Central memory CD8-positive, alpha-beta T cell (primary cell): ENCODE data around the gene TPST1.
"Not testable (repeated sequence)": the region's sequence is repeated elsewhere in the genome, so short reads cannot be mapped to it uniquely, and the experiment has no call there.

Source experiments
- ATAC-seq: fragments of 150-1000 bp; cut with Tn5 transposase; replicated peaks from 2 replicates; pipeline ENCODE4 v1.10.0; 2022; ENCODE audit warnings: mild to moderate bottlenecking, moderate FRiP score, moderate number of reproducible peaks; ENCODE audit not compliant: poor library complexity, severe bottlenecking; ENCODE audit errors: extremely low read depth
- DNase-seq, 2 donors: peaks; one replicate each; pipeline ENCODE4 v3.0.0; 2021; ENCODE audit warnings: low spot score in 2 of 2
- H3K27ac Mint-ChIP-seq: one replicate; pipeline ENCODE4 v1.8.0; 2022; ENCODE audit warnings: low read depth, mild to moderate bottlenecking, moderate library complexity, mixed read lengths
- H3K27me3 Mint-ChIP-seq: one replicate; pipeline ENCODE4 v1.8.0; 2022; ENCODE audit warnings: mixed read lengths
- H3K36me3 Mint-ChIP-seq: one replicate; pipeline ENCODE4 v1.8.0; 2022; ENCODE audit warnings: mild to moderate bottlenecking, moderate library complexity, mixed read lengths; ENCODE audit not compliant: insufficient read depth
- H3K4me1 Mint-ChIP-seq: one replicate; pipeline ENCODE4 v1.8.0; 2022; ENCODE audit warnings: mixed read lengths
- H3K4me3 Mint-ChIP-seq: one replicate; pipeline ENCODE4 v1.8.0; 2022; ENCODE audit warnings: mild to moderate bottlenecking, moderate library complexity, mixed read lengths
- H3K9me3 Mint-ChIP-seq: one replicate; pipeline ENCODE4 v1.8.0; 2022; ENCODE audit warnings: mixed read lengths

Gene TPST1

DNA sequence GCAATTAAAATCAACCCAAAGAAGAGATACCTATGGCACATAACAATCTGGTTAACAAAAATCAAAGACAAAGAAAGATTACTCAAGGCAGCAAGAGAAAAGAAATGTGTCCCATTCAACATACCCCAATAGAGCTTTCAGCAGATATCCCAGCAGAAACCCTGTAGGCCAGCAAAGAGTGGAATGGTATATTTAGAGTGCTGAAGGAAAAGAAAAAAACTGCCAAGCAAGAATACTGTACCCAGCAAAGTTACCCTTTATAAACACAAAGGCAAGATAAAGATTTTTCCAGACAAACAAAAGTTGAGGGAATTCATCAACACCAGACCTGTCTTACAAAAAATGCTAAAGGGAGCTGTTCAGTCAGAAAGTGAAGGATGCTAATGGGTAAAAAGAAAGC is 131.6 kb downstream of the TPST1 start:
- Mint-ChIP-seq H3K9me3 (peaks cover 15% of the 10 kb centered on the region), H3K4me1 (no peaks in the 10 kb centered on the region), H3K27me3 (peaks cover 25% of the 10 kb centered on the region), H3K4me3 (no peak overlapping the region), H3K36me3 (no peaks in the 10 kb centered on the region), H3K27ac (no peak overlapping the region)
- ATAC-seq (no peak), DNase-seq (no peak)

DNA sequence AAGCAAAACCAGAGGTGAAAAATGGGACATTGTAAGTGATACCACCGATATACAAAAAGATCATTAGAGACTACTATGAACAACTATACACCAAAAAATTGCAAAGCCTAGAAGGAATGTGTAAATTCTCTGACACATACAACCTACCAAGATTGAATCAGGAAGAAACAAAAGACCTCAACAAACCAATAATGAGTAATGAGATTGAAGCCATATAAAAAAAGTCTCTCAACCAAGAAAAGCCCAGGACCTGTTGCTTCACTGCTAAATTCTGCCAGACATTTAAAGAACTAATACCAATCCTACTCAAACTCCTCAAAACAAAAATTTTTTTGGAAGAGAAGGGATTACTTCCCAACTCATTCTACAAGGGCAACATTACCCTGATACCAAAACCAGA is 134.0 kb downstream of the TPST1 start:
- DNase-seq (no peak), ATAC-seq (no peak)
- H3K4me3 Mint-ChIP-seq: no peak overlapping the region
- peaks cover 2% of the 10 kb centered on the region for H3K36me3 Mint-ChIP-seq
- H3K9me3 Mint-ChIP-seq: peaks cover 15% of the 10 kb centered on the region
- peaks cover 2% of the 10 kb centered on the region for H3K27me3 Mint-ChIP-seq
- H3K4me1 Mint-ChIP-seq: no peaks in the 10 kb centered on the region
- H3K27ac Mint-ChIP-seq: no peak overlapping the region

DNA sequence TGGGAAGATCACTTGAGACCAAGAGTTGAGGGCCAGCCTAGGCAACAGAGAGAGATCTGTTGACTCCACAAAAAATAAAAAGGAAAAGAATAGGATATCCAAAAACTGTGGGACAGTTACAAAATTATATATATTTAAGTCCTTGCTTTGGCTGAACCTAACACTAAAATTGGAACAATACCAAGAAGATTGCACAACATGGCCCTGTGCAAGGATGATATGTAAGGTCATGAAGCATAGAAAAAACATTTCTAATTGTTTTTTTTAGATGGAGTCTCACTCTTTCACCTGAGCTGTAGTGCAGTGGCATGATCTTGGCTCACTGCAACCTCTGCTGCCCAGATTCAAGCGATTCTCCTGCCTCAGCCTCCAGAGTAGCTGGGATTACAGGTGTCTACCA is 139.0 kb downstream of the TPST1 start:
- peaks cover 2% of the 10 kb centered on the region for H3K36me3 Mint-ChIP-seq
- no peak for ATAC-seq
- no peak overlapping the region for H3K4me3 Mint-ChIP-seq
- DNase-seq: no peak
- no peaks in the 10 kb centered on the region for H3K9me3 Mint-ChIP-seq
- H3K4me1 Mint-ChIP-seq: no peaks in the 10 kb centered on the region
- H3K27ac Mint-ChIP-seq: no peak overlapping the region
- H3K27me3 Mint-ChIP-seq: peaks cover 7% of the 10 kb centered on the region

DNA sequence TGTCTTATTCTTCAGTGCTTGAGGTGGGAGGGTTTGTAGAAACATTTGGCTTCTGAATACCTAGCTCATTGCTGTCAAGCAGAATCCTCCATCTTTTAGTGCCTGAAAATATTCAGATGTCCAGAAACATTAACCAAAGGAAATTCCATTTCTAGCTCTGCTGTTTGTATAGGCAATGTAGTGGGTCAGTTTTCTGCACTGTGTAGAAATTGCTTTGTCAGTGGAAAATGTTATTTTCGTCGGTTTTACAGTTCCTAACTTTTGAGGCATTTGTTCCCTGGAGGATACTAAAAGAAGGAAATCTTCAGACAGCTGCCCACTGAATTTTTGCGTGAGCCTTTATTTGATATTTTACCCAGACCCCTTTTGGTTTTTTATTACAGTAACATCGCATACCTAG is 143.4 kb downstream of the TPST1 start:
- no peak overlapping the region for H3K4me3 Mint-ChIP-seq
- H3K4me1 Mint-ChIP-seq: no peaks in the 10 kb centered on the region
- no peaks in the 10 kb centered on the region for H3K9me3 Mint-ChIP-seq
- H3K36me3 Mint-ChIP-seq: peaks cover 2% of the 10 kb centered on the region
- no peak overlapping the region for H3K27ac Mint-ChIP-seq
- no peak for DNase-seq
- peaks cover 43% of the 10 kb centered on the region for H3K27me3 Mint-ChIP-seq
- no peak for ATAC-seq

DNA sequence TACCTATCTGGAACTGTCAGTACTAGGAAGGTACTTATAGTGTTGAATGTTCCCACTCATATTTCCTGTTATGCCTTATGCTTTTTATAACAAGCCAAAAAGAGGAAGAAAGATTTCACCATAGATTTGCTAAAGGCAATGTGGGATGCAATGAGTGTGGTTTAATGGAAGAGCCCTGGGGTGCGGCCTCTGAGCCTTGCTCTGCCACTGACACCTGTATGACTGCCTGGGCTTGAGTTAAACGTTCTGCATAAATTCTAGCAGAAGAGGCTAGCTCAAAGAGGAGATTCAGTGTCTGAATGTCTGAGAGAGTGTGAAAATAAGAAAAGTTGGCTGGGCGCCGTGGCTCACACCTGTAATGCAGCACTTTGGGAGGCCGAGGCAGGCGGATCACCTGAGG is 143.8 kb downstream of the TPST1 start:
- H3K4me3 Mint-ChIP-seq: no peak overlapping the region

DNA sequence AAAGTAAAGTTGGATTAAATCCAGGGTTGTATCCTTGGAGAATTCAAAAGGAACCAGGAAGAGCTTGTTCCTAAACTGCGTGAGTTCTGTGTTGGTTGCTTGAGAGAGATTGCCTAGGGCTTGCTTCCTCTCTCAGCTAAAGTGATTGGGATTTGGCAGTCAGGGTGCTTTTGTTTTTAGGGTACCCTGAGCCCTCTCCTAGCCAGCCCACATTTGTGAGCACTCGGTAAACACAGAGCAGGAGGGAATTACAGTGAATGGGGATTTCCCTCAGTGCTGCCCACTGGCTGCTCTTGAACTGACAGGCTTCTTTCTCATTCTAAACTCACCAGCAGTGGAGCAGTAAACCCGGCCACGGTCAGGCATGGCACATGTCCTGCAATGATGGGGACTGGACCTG is 146.9 kb downstream of the TPST1 start:
- Mint-ChIP-seq H3K27me3 (peaks cover 51% of the 10 kb centered on the region), H3K36me3 (no peaks in the 10 kb centered on the region), H3K4me3 (no peak overlapping the region), H3K27ac (no peak overlapping the region), H3K9me3 (no peaks in the 10 kb centered on the region), H3K4me1 (no peaks in the 10 kb centered on the region)
- no peak for DNase-seq
- no peak for ATAC-seq

More for the DNA sequence above, 143.8 kb downstream of the TPST1 start:
- no peaks in the 10 kb centered on the region for H3K4me1 Mint-ChIP-seq
- H3K36me3 Mint-ChIP-seq: no peaks in the 10 kb centered on the region
- no peak for DNase-seq
- no peak overlapping the region for H3K27ac Mint-ChIP-seq
- peaks cover 43% of the 10 kb centered on the region for H3K27me3 Mint-ChIP-seq
- no peak for ATAC-seq
- no peaks in the 10 kb centered on the region for H3K9me3 Mint-ChIP-seq

DNA sequence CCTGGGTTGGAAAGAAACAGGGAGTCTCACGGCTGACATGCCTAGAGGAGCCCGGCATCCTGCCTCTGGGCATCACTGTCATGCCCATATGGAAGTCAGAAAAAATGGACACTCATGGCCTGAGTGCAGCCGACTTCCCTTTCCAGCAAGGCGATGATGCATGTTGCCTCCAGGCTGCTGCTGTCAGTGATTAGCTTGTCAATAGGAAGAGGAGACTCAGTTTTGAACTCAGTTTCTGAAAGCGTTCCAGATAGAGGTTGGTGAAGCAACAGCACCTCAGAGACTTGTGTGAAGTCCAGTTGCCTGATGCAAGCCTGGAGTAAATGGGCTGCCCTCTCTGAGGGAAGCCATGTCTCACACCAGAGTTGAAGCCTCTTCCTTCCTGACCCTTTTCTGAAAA is 148.4 kb downstream of the TPST1 start:
- Mint-ChIP-seq H3K27ac (no peak overlapping the region), H3K4me1 (no peaks in the 10 kb centered on the region), H3K4me3 (no peak overlapping the region), H3K9me3 (no peaks in the 10 kb centered on the region), H3K27me3 (peaks cover 51% of the 10 kb centered on the region), H3K36me3 (no peaks in the 10 kb centered on the region)
- ATAC-seq (no peak), DNase-seq (no peak)

DNA sequence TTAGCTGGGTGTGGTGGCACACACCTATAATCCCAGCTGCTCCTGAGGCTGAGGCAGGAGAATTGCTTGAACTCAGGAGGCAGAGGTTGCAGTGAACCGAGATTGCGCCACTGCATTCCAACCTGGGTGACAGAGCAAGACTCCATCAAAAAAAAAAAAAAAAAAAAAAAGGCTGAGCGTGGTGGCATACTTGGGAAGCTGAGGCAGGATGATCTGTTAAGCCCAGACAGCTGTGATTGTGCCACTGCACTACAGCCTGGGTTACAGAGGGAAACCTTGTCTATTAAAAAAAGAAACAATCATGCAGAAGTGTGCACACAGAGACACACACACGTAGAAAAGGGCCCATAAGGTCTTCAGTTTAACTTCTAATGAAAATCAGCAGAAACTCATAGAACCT is 150.6 kb downstream of the TPST1 start:
- Mint-ChIP-seq H3K27me3 (peaks cover 30% of the 10 kb centered on the region), H3K36me3 (no peaks in the 10 kb centered on the region), H3K9me3 (no peaks in the 10 kb centered on the region), H3K4me1 (no peaks in the 10 kb centered on the region), H3K4me3 (no peak overlapping the region), H3K27ac (no peak overlapping the region)
- ATAC-seq (no peak), DNase-seq (no peak)

DNA sequence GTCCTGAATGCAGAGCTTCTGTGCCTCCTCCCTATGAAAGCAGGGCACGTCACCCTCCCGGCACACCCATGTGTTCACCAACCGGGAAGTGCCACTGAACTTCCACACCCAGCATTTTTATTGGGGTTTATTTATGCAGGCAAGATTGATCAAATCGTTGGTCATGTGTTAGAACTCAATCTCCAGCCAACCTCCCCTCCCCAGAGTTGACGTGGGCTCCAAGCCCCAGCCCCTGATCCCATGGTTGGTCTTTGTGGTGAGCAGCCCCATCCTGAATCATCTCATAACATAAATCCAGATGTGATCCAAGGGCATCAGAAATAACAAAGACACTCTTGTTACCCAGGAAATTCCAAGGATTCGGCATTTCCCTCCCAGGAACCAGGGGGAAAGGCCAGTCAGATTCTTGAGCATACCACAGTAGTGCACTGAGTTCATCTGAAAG is 151.2 kb downstream of the TPST1 start:
- ATAC-seq: no peak
- Mint-ChIP-seq H3K27me3 (peaks cover 30% of the 10 kb centered on the region), H3K36me3 (no peaks in the 10 kb centered on the region), H3K4me3 (no peak overlapping the region), H3K9me3 (no peaks in the 10 kb centered on the region), H3K4me1 (no peaks in the 10 kb centered on the region), H3K27ac (no peak overlapping the region)
- no peak for DNase-seq

DNA sequence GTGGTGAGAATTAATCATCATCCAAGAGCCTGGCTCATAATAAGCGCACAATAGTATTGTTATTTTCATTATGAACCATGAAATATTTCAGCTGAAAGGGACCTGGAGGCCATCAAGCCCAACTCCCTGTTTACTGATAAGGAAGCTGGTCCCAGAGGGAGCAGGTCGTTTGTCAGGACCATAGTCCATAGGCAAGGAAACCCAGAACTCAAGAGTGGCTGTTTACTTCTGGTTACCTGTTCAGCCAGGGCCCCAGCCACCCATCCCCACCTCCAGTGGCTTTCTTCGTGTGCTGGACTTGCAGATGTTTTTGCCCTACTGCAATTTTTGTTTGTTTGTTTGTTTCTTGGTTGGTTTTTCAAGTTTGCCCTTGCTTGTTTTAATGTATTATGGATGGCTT is 152.0 kb downstream of the TPST1 start:
- Mint-ChIP-seq H3K27me3 (peaks cover 30% of the 10 kb centered on the region), H3K27ac (no peak overlapping the region), H3K4me1 (no peaks in the 10 kb centered on the region)

DNA sequence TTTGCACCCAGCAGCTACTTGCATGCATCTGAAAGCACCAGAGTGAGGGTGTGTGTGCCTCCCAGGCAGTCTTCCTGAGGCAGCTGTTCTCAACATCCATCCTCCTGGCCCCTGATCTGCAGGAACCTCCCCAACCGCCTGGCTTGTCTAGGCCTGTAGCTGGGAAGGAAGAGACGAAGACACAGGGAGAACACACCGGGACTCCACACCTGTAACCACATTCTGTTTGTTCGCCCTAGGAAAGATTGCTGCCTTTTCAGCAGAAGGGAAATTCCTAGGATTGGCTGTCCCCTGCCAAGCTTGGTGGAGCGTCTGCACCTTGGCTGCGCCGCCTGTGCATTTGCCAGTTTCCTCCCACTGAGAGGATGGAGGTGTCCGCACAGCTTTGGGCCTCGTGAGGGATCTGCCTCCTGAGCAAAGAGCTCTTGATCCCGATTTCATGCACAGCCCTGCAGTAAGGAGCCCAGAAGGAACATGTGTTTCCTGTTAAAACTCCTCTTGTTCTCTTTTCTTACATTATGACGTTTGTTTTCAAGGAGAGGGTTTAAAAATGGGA is 154.6 kb downstream of the TPST1 start:
- no peak overlapping the region for H3K27ac Mint-ChIP-seq
- H3K27me3 Mint-ChIP-seq: peaks cover 30% of the 10 kb centered on the region
- no peak overlapping the region for H3K4me3 Mint-ChIP-seq
- no peaks in the 10 kb centered on the region for H3K36me3 Mint-ChIP-seq
- H3K9me3 Mint-ChIP-seq: no peaks in the 10 kb centered on the region
- DNase-seq (no peak), ATAC-seq (no peak)
- H3K4me1 Mint-ChIP-seq: no peaks in the 10 kb centered on the region

More for the DNA sequence above, 152.0 kb downstream of the TPST1 start:
- Mint-ChIP-seq H3K36me3 (no peaks in the 10 kb centered on the region), H3K9me3 (no peaks in the 10 kb centered on the region), H3K4me3 (no peak overlapping the region)
- no peak for ATAC-seq
- DNase-seq: no peak

DNA sequence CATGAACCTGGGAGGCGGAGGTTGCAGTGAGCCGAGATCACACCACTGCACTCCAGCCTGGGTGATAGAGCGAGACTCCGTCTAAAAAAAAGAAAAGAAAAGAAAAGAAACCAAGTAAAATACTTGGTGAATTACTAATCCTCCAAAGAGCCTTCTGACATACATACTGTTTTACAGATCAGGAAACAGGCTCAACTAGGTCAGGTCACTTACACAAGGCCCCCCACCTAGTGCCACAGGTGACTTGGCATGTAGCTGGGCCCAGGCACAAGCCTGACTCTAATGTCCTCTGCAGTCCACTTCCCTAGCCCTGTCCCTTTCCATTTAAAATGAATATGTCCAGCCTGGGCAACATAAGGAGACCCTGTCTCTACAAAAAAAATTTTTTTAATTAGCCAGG is 157.0 kb downstream of the TPST1 start:
- Mint-ChIP-seq H3K4me1 (no peaks in the 10 kb centered on the region), H3K36me3 (no peaks in the 10 kb centered on the region)
- ATAC-seq: no peak

DNA sequence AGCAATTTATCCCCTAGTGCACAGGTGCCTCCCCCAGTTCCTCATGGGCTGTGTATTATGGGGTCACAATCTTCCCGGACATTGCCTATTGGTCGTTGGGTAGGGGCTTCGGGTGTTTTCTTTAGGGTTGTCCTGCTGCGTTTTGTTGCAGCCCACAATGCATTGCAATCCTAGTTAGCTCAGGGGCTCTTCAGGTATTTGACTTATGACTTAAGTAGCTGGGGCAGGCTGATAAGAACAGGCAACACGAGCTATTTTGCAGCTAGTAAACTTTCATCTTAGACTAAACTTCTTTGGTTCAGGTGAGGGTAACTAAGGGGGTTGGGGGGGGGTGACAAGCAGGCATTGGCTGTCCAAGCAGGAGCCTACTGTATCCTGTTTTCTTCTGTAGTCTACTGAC is 158.5 kb downstream of the TPST1 start:
- Mint-ChIP-seq H3K27me3 (peaks cover 22% of the 10 kb centered on the region), H3K36me3 (no peaks in the 10 kb centered on the region), H3K27ac (no peak overlapping the region), H3K9me3 (no peaks in the 10 kb centered on the region), H3K4me1 (no peaks in the 10 kb centered on the region), H3K4me3 (no peak overlapping the region)
- no peak for ATAC-seq
- DNase-seq: no peak

More for the DNA sequence above, 157.0 kb downstream of the TPST1 start:
- Mint-ChIP-seq H3K27me3 (peaks cover 22% of the 10 kb centered on the region), H3K27ac (no peak overlapping the region), H3K4me3 (no peak overlapping the region), H3K9me3 (no peaks in the 10 kb centered on the region)
- no peak for DNase-seq

DNA sequence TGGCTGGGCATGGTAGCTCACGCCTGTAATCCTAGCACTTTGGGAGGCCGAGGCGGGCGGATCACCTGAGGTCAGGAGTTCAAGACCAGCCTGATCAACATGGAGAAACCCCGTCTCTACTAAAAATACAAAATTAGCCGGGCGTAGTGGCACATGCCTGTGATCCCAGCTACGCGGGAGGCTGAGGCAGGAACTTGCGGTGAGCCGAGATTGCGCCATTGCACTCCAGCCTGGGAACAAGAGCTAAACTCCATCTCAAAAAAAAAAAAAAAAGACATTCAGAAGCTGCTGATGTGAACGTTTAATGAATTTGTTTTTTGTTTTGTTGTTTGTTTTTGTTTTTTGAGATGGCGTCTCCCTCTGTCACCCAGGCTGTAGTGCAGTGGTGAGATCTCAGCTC is 159.9 kb downstream of the TPST1 start:
- peaks cover 22% of the 10 kb centered on the region for H3K27me3 Mint-ChIP-seq
- ATAC-seq, H3K36me3 Mint-ChIP-seq, H3K27ac Mint-ChIP-seq, DNase-seq, H3K4me3 Mint-ChIP-seq, H3K4me1 Mint-ChIP-seq, H3K9me3 Mint-ChIP-seq: not testable (repeated sequence)
